Cardiac fibroblast (primary cell): ENCODE results near the gene ZNF860.

Source experiments
- DNase-seq, 2 donors: peaks; one replicate each; pipeline versions ENCODE4 v3.0.0 to v3.0.0-alpha.2; 2010; ENCODE audit warnings: low read depth in 2 of 2
- H3K4me3 ChIP-seq, 2 donors: replicated peaks in 1 of 2; 1 replicate in 1 of 2; 2 replicates in 1 of 2; pipeline ENCODE4 v1.5.1; 2011; ENCODE audit warnings: low read depth in 2 of 2, low read length in 2 of 2, mild to moderate bottlenecking in 2 of 2, moderate library complexity in 1 of 2
- CTCF ChIP-seq: IDR thresholded peaks from one replicate; pipeline ENCODE4 v1.5.1; 2011; ENCODE audit warnings: low read depth, mild to moderate bottlenecking, low read length, inconsistent platforms

Gene ZNF860

GRCh38 chr3:31968927-31969418 lies 12.6 kb upstream of the ZNF860 start:
- no peak for TF ChIP-seq CTCF
- peak overlapping the region in 1 of 2 donors; percentile 32 for H3K4me3 ChIP-seq
- DNase-seq = peak; percentile 87 to 97

- DNase-seq = no peak
- no peak for TF ChIP-seq CTCF
Measured at GRCh38 chr3:31971607-31972006, 9.9 kb upstream of the ZNF860 start.

GRCh38 chr3:31973081-31973480 lies 8.5 kb upstream of the ZNF860 start:
- no peak for DNase-seq
- TF ChIP-seq CTCF = no peak
- no peak overlapping the region for H3K4me3 ChIP-seq

More at GRCh38 chr3:31971607-31972006, 9.9 kb upstream of the ZNF860 start:
- H3K4me3 ChIP-seq = no peak overlapping the region

GRCh38 chr3:31973837-31974236 lies 7.7 kb upstream of the ZNF860 start:
- no peak for DNase-seq
- TF ChIP-seq CTCF = no peak

GRCh38 chr3:31974471-31974870 lies 7.1 kb upstream of the ZNF860 start:
- DNase-seq = peak; percentile 22 to 46
- H3K4me3 ChIP-seq = no peak overlapping the region
- TF ChIP-seq CTCF = no peak

More at GRCh38 chr3:31973837-31974236, 7.7 kb upstream of the ZNF860 start:
- no peak overlapping the region for H3K4me3 ChIP-seq

- H3K4me3 ChIP-seq = no peak overlapping the region
- TF ChIP-seq CTCF = no peak
- no peak for DNase-seq
Measured at GRCh38 chr3:31974964-31975363, 6.6 kb upstream of the ZNF860 start.

- no peak for TF ChIP-seq CTCF
- no peak overlapping the region for H3K4me3 ChIP-seq
- no peak for DNase-seq
Measured at GRCh38 chr3:31976302-31976701, 5.2 kb upstream of the ZNF860 start.
